ENCODE data around the gene TP53I13.

The TP53I13 gene

DNA sequence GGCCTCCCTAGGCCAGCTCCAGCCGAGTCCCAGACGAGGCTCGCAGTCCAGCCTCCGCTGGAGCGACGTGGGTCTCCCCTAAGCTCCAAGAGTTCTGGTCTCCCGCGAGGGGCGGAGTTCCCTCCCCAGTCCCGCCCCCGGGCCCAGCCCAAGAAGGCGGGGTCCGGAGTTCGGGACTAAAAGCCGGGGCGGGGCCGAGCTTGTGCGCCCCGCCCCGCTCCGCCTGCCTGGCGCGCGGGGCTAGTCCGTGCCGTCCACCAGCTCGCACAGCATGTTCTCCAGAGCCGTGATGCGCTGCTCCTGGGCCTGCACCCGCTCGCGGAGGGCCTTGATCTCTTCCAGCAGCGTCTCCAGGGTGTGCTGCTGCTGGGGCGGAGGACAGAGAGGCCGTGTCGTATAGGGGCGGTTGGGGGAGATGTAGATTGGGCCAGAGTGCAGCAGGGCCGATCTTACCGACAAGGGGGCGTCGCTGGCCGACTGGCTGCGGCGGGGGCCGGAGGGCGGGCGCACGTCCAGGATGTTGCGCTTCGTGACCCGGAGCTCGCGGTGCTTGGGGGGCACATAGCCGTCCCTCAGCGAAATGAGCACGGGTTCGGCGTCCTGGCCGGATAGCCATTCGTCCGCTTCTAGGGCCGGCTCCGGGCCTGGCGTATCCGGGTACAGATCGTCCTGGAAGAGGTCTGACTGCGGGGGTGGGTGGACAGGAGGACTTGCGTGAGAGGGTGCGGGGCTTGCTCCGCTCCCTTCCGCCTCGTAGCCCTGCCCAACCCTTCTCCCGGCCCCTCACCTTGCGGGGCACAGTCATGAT lies 47.2 kb downstream of the TP53I13 start:
- peak; percentile 66 for ATAC-seq
- peak; percentile 89 for DNase-seq

DNA sequence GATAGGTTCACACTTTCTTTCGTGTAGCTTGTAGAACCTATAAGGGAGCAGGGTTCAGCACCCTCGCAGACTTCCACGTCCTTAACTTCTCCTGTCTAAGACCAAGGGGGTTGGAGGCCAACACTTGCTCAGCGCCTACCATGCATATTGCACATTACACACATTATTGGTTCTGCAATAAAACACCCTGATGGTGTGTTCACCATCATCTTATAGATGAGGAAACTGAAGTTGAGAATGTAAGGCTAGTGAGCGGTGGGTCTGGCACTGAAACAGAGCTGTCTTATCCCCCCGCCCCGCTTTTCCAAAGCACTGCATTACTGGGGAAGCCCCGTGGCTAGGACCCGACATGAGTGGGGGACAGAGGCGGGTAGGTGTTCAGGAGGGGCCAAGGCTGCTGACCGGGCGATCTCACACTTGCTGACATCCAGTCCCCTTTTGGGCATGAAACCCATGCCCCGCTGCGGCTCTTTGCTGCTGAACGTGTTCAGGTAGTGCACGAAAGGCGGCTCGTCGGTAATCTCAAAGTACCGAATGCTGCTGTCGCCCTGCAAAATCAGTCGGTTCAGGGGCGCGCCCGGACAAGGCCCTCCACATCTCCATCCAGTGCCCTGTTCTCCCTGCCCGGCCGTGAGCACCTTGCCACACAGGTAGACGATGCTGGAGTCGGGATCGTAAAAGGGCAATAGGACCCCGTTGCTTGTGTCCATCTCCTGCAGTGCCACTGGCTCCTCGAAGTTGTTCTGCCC lies 48.0 kb downstream of the TP53I13 start:
- ATAC-seq (no peak), DNase-seq (no peak)

DNA sequence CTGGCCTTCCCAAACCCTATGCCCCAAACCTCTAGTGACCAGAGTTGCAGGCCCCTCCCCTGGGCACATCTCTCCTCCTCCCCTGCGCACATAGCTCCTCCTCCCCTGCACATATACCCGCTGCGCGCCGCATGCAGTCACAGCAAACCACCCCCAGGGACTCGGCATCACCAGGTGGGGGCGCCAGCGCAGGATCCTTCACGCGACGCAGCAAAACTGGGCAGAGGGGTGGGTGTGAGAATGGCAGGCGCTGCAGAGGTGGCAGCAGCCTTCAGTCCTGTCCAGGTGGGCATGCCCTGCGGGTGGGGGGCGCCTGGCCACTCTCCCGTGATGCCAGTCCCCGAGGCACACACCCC lies 48.6 kb downstream of the TP53I13 start:
- DNase-seq (peak; percentile 95), ATAC-seq (peak; percentile 71)

DNA sequence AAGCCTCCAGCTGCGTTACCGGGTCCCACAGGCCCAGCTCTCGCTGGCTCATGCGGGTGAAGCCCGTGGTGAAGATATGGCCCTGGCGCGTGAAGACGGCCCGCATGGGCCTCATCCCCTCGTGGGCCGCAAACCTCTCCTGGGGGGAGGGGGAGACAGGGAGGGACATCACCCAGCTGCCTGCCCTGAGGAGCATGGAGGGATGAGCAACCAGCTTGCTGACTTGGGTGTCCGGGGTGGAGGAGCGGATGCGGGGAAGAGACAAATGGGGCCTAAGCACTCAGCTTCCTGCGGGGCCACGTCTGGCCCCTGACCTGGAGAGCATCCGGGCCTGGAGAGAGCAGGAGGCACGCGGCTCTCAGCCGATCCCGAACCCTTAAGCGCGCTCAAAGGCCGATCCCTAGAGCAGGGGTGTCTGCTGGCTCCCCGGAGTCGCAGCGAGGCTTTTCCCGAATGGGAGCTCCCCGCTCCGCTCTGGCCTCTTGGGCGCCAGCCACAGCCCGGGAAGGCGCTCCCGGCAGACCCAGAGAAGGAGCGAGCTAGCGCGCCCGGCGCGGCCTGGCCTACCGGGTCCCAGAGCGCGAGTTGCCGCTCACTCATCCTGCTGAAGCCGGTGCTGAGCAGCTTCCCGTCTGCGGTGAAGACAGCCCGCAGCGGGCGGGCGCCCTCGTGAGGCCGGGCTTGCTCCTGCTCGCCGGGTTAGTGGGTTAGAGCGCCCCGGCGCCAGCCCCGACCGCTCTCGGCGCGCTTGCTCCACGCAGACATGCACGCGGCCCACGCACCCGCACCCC lies 49.2 kb downstream of the TP53I13 start:
- DNase-seq, result peak; percentile 91
- ATAC-seq, result peak; percentile 40

DNA sequence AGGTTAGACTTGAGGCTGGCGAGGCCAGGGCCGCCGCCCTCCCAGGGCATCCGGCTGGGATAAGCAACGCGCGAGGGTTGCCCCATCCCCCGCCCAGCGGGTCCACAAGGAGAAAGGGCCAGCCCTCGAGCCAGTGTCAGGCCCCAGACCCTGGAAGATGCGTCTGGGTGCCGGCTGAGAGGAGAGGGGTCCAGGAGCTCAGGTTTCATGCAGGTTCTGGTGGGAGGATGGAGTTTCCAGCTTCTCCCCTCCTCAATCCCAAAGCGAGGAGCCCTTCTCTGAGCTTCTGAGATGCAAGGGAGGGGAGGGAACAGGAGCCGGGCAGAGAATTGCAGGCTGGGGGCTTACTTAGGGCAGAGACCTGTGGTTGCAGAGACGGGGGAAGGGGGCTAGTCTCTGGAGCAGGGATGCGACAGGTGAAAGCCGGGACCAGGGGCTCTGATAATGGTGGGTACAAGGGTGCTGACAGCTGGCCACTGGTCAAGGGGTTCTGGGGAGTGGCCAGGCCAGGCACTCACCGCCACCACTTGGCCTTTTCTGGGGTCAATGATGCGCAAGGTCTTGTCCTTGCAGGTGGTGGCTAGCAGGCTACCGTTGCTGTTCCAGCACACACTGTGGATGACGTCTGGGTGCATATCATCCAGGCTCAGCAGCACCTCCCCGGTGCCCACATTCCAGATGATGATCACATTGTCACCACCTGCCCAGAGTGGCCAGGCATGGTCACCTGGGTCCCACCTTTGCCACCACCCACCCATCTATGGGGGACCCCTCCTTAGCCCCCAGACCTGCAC lies 50.0 kb downstream of the TP53I13 start:
- ATAC-seq (no peak), DNase-seq (no peak)

DNA sequence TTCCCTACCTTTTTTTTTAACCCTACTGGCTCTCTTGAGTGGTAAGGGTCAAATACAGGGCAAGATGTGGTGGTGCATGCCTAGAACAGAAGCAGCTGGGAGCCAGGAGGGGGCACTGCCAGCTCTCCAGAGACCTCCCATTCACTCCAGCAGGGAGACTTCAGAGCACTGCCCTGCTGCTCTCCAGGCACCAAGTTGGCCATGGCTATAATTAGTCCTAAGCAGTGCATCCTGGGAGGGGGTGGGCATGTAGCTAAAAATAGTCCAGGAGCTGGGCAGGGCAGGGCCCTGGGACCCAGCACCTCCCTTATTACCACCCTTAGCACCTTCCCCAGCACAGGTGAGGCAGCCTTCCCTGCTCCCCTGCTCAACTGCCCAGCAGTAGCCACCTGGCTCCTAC lies 50.8 kb downstream of the TP53I13 start:
- DNase-seq, result no peak

DNA sequence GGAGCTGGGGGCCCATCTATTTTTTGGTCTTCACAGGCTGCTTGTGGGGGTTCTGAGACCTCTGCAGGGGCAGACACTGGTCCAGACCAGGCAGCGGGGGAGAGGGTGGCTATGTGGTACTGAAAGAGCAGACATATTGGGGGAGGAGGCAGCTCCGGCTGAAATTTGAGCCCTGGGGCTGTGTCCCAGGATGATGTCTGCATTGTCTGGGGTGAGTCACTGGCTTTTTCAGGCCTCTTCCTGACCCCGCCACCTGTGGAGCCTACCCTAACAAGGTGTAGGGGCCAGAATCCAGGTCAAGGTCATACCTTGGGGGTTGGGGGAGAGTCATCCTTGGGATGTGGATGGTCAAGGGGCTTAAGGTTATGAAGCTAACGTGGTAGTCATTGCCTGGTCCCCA lies 51.8 kb downstream of the TP53I13 start:
- ATAC-seq (no peak), DNase-seq (no peak)

More for the DNA sequence above, 50.8 kb downstream of the TP53I13 start:
- ATAC-seq, result no peak

DNA sequence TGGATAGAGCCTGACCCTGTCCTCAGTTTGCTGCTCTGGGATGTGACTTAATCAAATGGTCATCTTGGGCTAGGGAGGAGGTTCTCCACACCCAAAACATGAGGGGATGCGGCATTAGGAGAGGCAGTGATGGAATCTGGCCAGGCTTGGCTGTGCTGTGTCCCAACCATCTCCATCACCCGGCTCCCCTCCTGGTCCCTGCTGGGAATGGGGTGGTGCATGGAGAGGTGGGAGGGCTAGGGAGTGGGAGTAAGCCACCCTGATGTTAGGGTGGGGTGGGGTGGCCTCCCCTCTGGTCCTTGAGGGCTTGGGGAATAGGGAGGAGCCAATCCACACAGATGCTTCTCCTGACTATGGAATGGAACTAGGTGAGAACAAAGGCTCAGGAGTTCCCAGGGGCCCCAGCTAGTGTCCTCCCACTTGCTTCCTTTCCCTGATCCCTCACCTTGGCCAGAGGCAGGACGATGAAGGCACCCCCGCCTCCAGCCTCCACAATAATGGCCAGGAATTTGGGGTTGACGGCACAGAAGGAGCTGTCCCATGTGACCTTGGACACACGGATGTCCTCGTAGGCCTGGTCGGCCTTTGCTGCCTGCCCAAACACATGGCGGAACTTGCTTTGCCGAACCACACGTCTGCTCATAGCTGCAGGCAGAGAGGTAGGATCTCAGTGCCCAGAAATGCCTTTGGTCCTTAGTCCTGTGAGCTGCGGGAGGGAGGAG lies 52.4 kb downstream of the TP53I13 start:
- ATAC-seq (no peak), DNase-seq (no peak)

DNA sequence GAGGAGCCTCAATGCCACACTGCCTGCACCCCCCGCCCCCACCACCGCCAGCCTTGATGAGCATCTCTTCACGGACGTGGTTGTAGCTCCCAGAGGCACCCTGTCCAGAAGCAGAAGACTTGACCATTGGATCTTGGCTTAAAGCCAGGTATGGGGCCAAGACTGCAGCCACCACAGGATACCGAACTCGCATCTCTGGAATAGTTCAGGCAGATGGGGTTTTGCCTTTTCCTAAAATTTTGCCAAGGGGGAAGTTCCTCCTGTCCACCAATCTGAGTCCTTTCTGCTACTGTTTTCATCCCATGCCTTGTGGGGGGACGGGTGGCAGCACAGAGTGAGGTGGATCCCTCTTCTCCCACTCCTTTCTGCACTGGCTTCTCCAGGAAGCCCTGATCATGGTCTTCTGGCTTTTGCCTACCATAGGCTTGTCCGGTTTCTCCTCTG lies 53.3 kb downstream of the TP53I13 start:
- ATAC-seq, result no peak

More for the DNA sequence above, 53.3 kb downstream of the TP53I13 start:
- no peak for DNase-seq

Data from stimulated activated naive CD8-positive, alpha-beta T cell treated with anti-CD3 and anti-CD28 coated beads, Interleukin-15, Interleukin-2, amounts not matched to agents 100 U/mL and 50 U/mL, for 24 hours (primary cell).